HG03095 (cell line): ENCODE data around the gene TADA3.

Experiments
- ATAC-seq: cut with Tn5 transposase; IDR thresholded peaks from one replicate; pipeline ENCODE4 v1.9.1; 2021; ENCODE audit warnings: moderate library complexity; ENCODE audit not compliant: unreplicated experiment

The TADA3 gene

GRCh38 chr3:9792405-9793160, at the start of gene TADA3, which contains the start of gene ARPC4:
TADA3 (minus strand) TSS chr3:9792473; CDS start chr3:9791466, 1,007 bp downstream.
ARPC4 (plus strand) TSS chr3:9793082; CDS start chr3:9793122, 40 bp downstream.
- peak; percentile 73 for ATAC-seq

GRCh38 chr3:9841015-9841414, 48.7 kb upstream of the TADA3 start:
- ATAC-seq, result no peak

- no peak for ATAC-seq
Measured at GRCh38 chr3:9838856-9839255, 46.6 kb upstream of the TADA3 start.

- no peak for ATAC-seq
Measured at GRCh38 chr3:9837701-9838582, 45.7 kb upstream of the TADA3 start.

GRCh38 chr3:9834520-9835380, 42.5 kb upstream of the TADA3 start:
- no peak for ATAC-seq

GRCh38 chr3:9833078-9833477, 40.8 kb upstream of the TADA3 start:
- no peak for ATAC-seq

GRCh38 chr3:9831253-9831652, 39.0 kb upstream of the TADA3 start:
- ATAC-seq, result no peak

- no peak for ATAC-seq
Measured at GRCh38 chr3:9828801-9829755, 36.8 kb upstream of the TADA3 start.

- no peak for ATAC-seq
Measured at GRCh38 chr3:9826815-9827573, 34.7 kb upstream of the TADA3 start.

GRCh38 chr3:9825451-9826040, 33.3 kb upstream of the TADA3 start:
- no peak for ATAC-seq

GRCh38 chr3:9820946-9821345, 28.7 kb upstream of the TADA3 start:
- no peak for ATAC-seq

GRCh38 chr3:9820543-9820942, 28.3 kb upstream of the TADA3 start:
- no peak for ATAC-seq

GRCh38 chr3:9818666-9819335, 26.5 kb upstream of the TADA3 start:
- no peak for ATAC-seq

GRCh38 chr3:9817436-9817835, 25.2 kb upstream of the TADA3 start:
- no peak for ATAC-seq

- no peak for ATAC-seq
Measured at GRCh38 chr3:9815986-9816385, 23.7 kb upstream of the TADA3 start.

- no peak for ATAC-seq
Measured at GRCh38 chr3:9812870-9813483, 20.7 kb upstream of the TADA3 start.

GRCh38 chr3:9810846-9811245, 18.6 kb upstream of the TADA3 start:
- no peak for ATAC-seq

- ATAC-seq, result no peak
Measured at GRCh38 chr3:9810433-9810770, 18.1 kb upstream of the TADA3 start.
